ENCODE results near the gene UBQLNL.

Gene UBQLNL

DNA sequence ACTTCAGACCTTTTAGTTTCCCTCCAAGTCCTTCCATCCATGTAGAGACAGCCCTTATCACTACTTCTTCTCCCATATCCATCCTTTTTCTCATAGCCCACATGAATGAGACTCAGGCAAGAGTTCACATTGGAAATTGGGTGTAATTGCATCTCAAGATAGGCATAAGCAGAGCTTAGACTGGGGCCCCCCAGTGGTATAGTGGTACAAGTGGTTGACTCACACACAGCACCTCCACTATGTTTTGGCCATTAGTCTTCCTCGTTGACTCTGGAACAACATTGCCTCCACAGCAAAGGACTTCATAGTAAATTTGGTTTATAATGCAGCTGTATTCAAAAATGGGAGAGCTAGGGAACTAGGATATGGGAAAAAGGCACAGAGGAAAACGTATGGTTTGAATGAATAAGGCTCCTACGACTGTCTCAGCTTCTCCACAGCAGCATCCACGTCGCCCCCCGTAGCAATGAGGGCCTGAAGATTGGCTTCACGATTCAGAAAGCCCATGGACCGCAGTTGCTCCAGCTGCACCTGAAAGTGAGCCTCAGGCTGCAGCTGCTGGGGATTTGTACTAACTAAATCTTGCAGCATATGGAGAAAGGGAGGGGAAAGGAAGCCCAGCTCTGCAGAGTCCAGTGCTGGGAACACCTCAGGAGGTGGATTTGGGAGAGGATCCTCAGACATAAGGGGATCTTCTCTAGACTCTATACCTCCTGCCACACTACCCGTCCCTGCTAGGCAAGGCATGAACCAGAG lies 9.1 kb downstream of the UBQLNL start:
- DNase-seq, result peak; percentile 8

DNA sequence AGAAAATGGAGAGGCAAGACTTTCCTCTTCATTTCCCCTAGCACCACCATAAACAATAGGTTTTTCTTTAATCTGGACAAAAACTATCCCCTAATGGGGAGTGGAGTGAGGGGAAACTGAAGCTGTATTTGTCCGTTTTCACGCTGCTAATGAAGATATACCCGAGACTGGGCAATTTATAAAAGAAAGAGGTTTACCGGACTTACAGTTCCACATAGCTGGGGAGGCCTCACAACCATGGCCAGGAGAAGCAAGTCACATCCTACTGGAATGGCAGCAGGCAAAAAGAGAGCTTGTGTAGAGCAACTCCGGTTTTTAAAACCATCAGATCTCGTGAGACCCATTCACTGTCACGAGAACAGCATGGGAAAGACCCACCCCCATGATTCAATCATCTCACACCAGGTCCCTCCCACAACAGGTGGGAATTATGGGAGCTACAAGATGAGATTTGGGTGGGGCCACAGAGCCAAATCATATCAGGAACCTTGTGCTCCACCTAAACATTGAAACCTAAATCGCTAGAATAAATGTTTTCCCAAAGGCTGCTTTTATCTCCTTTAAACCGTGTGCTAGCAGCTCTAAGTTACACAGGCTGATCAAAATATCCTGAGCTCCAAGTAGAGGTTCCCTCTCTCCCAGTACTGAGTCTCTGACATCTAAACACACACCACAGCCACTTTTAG lies 11.0 kb downstream of the UBQLNL start:
- no peak for DNase-seq

DNA sequence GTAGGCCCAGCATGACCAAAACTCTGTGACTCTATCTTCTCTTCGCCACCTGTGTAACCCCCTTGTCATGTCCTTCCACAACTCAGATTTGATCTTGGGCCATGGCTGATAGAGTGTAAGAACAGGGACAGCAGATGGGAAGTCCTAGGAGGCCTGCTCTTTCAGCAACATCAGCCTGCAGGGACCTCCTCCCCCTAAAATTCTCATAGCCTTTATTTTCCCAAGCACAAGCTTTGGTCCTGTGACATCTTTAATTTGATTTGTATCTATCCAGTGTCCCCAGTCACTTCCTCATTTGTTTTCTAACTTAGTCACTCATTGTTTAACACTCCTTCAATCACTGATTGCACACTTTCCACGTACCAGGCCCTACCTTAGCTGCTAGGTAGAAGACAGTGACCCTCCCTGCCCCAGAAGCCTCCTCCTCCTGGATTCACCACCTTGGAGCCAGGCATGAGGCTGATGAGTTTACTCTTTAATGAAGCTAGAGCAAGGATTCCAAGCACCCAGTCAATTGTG lies 12.0 kb downstream of the UBQLNL start:
- peak; percentile 54 for DNase-seq

DNA sequence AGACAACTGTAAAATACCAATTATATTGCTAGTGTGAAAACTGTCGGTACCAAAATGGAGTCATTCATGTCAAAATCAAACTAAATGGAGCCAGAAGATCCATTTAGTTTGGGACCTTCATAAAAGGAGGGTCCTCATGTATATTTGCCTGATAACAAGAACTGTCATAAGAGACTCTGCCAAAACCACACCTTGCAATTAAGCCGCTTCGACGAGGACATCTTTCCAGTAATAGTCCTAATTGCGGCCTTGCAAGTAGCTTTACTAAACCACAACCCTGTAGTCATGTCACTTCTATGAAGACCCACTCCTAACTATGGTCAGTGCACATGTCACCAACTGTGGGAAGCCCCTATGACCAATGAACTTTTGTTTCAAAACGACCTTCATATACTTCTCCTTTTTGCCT lies 16.1 kb downstream of the UBQLNL start:
- DNase-seq, result no peak

DNA sequence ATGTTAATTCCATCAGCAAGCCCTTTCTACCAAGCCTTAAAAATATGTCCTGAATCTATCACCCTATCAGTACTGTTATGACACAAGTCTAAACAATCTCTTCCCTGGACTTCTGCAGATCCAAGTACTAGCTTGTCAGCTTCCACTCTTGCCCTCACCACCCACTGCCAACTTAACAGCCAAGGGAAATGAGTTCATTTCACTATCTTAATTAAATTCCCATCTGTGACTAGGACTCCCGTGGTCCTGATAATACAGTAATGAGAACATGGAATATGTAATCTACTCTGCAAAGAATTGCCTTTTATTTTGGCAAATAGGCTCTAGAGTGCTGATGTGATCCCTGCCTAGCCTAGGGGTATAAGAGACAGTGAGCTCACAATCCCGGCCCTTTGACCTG lies 16.8 kb downstream of the UBQLNL start:
- DNase-seq, result no peak

DNA sequence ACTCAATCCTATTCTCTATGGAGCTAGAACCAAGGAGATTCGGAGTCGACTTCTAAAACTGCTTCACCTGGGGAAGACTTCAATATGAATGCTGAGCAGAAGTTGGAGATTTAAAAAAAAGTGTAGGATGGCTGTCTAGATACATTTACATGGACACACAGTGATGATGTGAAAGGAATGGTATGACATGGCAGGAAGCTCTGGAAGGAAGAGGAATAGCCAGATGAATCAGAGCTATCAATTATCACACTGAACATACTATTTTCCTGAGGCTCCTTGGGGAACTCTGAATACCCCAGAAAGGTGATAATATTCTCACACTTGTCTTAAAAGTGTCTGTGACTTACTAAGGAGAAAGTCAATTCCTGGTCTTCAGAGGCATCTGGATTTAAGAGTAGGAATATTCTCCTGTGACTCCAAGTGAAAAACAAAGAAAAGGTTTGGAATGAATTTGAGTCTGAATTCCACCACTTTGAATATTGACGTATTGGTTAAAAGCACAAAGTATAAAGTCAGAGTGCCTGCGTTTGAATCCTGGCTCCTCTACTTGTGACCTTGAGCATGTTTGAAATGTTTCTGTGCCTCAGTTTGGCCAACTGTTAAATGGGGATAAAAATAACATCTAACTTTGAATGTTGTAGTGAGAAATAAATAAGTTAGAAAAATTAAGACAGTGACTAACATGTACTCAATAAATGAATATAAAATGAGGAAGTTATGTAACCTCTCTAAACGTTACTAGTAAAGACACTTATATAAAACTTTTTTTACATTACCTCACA lies 26.7 kb downstream of the UBQLNL start:
- no peak for DNase-seq

DNA sequence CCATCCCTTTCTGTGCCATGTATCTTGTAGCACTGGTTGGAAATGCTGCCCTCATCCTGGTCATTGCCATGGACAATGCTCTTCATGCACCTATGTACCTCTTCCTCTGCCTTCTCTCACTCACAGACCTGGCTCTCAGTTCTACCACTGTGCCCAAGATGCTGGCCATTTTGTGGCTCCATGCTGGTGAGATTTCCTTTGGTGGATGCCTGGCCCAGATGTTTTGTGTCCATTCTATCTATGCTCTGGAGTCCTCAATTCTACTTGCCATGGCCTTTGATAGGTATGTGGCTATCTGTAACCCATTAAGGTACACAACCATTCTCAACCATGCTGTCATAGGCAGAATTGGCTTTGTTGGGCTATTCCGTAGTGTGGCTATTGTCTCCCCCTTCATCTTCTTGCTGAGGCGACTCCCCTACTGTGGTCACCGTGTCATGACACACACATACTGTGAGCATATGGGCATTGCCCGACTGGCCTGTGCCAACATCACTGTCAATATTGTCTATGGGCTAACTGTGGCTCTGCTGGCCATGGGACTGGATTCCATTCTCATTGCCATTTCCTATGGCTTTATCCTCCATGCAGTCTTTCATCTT lies 27.6 kb downstream of the UBQLNL start:
- no peak for DNase-seq

DNA sequence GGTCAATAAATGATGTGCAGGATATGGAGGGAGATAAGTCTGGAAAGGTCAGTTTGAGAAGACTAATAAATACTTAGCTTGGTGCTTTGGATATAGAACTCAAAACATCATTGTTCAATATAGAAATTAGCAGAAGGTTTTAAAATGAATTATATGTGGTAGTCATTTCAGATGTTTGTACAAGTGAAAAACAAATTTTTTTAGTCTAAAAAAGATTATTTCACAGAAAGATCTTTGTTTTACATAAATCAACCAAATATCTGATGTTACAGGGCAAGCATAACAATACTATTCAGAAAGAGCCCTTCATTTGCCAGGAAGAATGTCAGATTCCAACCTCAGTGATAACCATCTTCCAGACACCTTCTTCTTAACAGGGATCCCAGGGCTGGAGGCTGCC lies 28.1 kb downstream of the UBQLNL start, which contains the start of gene OR52D1:
OR52D1 (plus strand) TSS at position 301 of the 400 bp plus-strand sequence; CDS start at position 323, 22 bp downstream.
- no peak for DNase-seq

DNA sequence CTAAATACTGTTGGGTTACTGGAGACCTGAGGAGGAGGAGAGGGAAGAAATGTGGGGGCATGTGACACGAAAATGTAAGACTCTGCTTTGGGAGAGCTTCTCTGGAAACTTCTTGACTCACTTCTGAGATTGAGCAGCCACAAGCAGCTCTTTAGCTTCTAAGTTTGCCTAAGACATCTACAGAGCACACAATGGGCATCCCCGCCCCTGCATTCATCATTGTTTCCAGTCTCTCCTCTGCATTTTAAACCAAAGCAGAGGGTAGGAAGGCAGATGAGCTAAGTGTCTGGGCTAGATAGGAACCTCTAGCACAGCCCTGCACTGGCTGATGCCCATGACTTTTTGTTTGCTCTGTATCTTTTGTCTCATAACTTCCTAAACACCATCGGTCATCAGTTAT lies 30.1 kb downstream of the UBQLNL start:
- DNase-seq, result no peak

DNA sequence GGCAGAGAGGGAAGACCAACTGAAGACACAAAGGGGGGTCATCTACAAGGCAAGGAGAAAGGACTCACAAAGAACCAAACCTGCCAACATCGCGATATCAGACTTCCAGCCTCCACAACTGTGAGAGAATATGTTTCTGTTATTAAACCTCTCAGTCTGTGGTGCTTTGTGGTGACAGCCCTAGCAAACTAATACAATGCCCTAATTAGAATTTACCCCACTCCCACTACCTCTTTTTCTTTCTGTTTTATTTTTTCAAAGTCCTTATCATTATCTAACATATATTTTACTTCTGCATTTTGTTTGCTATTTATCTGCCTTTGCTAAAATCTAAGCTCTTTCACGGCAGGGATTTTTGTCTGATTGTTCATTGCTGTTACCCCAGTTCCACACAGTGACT lies 30.5 kb downstream of the UBQLNL start:
- DNase-seq, result peak; percentile 65

DNA sequence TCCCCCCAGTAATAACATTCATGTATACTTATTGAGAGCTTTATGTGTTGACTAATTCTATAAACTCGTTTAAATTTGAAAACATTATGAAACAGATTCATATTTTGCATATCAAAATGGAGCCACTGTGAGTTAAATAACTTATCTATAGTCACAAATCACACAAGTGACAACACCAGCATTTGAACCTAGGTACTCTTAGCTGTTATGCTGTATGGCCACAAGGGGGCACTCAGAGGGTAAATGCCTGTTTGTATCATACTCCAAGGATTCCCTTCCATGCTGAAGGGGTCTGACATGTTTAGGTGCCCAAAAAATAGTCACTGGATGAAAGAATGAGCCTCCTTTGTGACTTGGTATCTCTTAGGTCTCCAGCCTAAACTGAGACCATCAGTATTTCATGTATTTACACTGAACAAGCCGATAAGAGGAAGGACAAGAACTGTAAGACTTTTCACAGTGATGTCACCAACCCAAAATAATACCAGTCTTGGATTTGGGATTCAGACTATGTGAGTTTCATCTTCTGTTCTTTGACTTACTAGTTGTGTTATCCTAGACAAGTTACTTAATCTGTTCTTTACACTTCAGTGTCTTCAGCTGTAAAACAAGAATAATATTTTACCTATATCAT lies 40.2 kb downstream of the UBQLNL start:
- peak; percentile 74 for DNase-seq

DNA sequence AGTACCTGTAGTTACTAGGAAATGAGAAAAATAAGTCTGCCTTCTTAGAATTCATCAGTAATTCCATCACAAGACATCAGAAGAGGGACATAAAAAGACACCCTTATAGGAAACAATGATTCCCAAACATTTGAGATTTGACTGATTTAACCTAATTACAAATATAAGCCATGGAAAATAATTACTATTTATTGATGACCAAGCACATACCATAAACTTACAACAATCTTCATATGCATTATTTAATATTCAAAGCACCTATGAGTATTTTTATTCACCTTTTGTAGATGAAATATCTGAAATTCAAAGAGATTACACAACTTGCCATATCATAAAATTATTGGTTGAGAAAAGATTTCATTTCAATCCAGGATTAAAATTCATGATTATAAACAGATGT lies 42.6 kb downstream of the UBQLNL start:
- no peak for DNase-seq

DNA sequence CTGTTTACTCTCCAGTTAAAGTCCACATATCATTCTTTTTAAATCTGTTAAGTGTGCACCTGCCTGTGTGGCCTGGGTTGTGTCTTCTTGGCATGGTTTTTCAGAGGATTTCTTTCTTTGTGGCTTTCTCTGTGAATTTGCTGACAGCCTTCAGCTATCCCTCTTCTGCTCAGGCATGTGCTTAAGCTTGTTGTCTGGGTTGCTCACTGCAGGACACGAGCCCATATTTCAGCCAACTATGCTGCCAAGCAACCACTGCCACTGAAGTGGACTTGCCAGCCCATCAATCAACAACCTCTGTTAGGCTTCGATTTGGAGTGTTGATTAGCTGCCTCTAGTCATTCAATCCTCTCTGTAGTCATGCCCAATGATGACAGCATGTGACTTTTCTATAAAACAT lies 49.0 kb downstream of the UBQLNL start:
- no peak for DNase-seq
